Measurements from ENCODE around the gene SCUBE1. TPM values are rescaled to one million over a fixed set of nuclear protein-coding genes. Genes with fewer than 3 reads are reported as not detected.
"Not testable (repeated sequence)": the region's sequence is repeated elsewhere in the genome, so short reads cannot be mapped to it uniquely, and the experiment has no call there.

Gene SCUBE1
- total and polyA plus RNA-seq, 2 experiments from 2014 or later: 2.1 to 2.2 TPM

- no peak for TF ChIP-seq EZH2 (IDR thresholded peaks at IDR 0.05; ENCODE audit: borderline replicate concordance)
- TF ChIP-seq EZH2phosphoT487 (IDR thresholded peaks at IDR 0.05; ENCODE audit: low read depth, severe bottlenecking, unreplicated experiment): no peak
- TF ChIP-seq CTCF (IDR thresholded peaks at IDR 0.05; ENCODE audit: poor library complexity): no peak
- Histone ChIP-seq H3K9me2 (replicated peaks; ENCODE audit: insufficient read depth) (no peaks in the 10 kb centered on the region), H3K9me3 (ENCODE audit: low read depth) (no peaks in the 10 kb centered on the region), H3K4me2 (no peak overlapping the region), H3K27me3 (peaks cover 15% of the 10 kb centered on the region), H4K20me1 (ENCODE audit: insufficient read depth, poor library complexity, severe bottlenecking) (no peaks in the 10 kb centered on the region), H2AFZ (no peak overlapping the region), H3K4me3 (no peak overlapping the region), H3K36me3 (replicated peaks; ENCODE audit: insufficient read depth, low read depth) (no peaks in the 10 kb centered on the region), H3K27ac (no peak overlapping the region), H3K4me1 (ENCODE audit: insufficient read depth) (no peaks in the 10 kb centered on the region), H3K79me2 (no peaks in the 10 kb centered on the region)
- DNase-seq (ENCODE audit: low spot score): no peak
- WGBS (ENCODE audit: low lambda C conversion rate, missing lambda C conversion rate): 86% methylated on average over 25 of the region's 27 CpGs
Observed at GRCh38 chr22:43363315-43364168, 20.4 kb upstream of the SCUBE1 start.

- no peaks in the 10 kb centered on the region for H3K4me1 ChIP-seq (ENCODE audit: insufficient read depth)
- no peaks in the 10 kb centered on the region for H4K20me1 ChIP-seq (ENCODE audit: insufficient read depth, poor library complexity, severe bottlenecking)
- DNase-seq (ENCODE audit: low spot score): no peak
- H3K27ac ChIP-seq: no peak overlapping the region
- 92% methylated on average over 9 of the region's 9 CpGs for WGBS (ENCODE audit: low lambda C conversion rate, missing lambda C conversion rate)
- H3K9me3 ChIP-seq (ENCODE audit: low read depth): no peaks in the 10 kb centered on the region
- no peaks in the 10 kb centered on the region for H3K36me3 ChIP-seq (replicated peaks; ENCODE audit: insufficient read depth, low read depth)
- H2AFZ ChIP-seq: no peak overlapping the region
- no peaks in the 10 kb centered on the region for H3K79me2 ChIP-seq
- no peaks in the 10 kb centered on the region for H3K27me3 ChIP-seq
- no peak overlapping the region for H3K4me2 ChIP-seq
- no peak for TF ChIP-seq EZH2phosphoT487 (IDR thresholded peaks at IDR 0.05; ENCODE audit: low read depth, severe bottlenecking, unreplicated experiment)
- no peak for TF ChIP-seq CTCF (IDR thresholded peaks at IDR 0.05; ENCODE audit: poor library complexity)
- no peak for TF ChIP-seq EZH2 (IDR thresholded peaks at IDR 0.05; ENCODE audit: borderline replicate concordance)
- no peak overlapping the region for H3K4me3 ChIP-seq
- H3K9me2 ChIP-seq (replicated peaks; ENCODE audit: insufficient read depth): no peaks in the 10 kb centered on the region
Observed at GRCh38 chr22:43360576-43360975, 17.4 kb upstream of the SCUBE1 start.

GRCh38 chr22:43356881-43357280, 13.7 kb upstream of the SCUBE1 start:
- no peak overlapping the region for H2AFZ ChIP-seq
- no peaks in the 10 kb centered on the region for H3K79me2 ChIP-seq
- no peaks in the 10 kb centered on the region for H3K9me3 ChIP-seq (ENCODE audit: low read depth)
- no peaks in the 10 kb centered on the region for H3K36me3 ChIP-seq (replicated peaks; ENCODE audit: insufficient read depth, low read depth)
- H3K9me2 ChIP-seq (replicated peaks; ENCODE audit: insufficient read depth): no peaks in the 10 kb centered on the region
- no peak overlapping the region for H3K27ac ChIP-seq
- no peaks in the 10 kb centered on the region for H3K27me3 ChIP-seq
- no peak overlapping the region for H3K4me2 ChIP-seq
- no peak for DNase-seq (ENCODE audit: low spot score)
- WGBS (ENCODE audit: low lambda C conversion rate, missing lambda C conversion rate): 70% methylated on average over 11 of the region's 11 CpGs
- H3K4me1 ChIP-seq (ENCODE audit: insufficient read depth): no peaks in the 10 kb centered on the region
- H3K4me3 ChIP-seq: no peak overlapping the region
- no peak for TF ChIP-seq CTCF (IDR thresholded peaks at IDR 0.05; ENCODE audit: poor library complexity)
- no peak for TF ChIP-seq EZH2 (IDR thresholded peaks at IDR 0.05; ENCODE audit: borderline replicate concordance)
- no peak for TF ChIP-seq EZH2phosphoT487 (IDR thresholded peaks at IDR 0.05; ENCODE audit: low read depth, severe bottlenecking, unreplicated experiment)
- no peaks in the 10 kb centered on the region for H4K20me1 ChIP-seq (ENCODE audit: insufficient read depth, poor library complexity, severe bottlenecking)

- not testable (repeated sequence) for H3K27me3 ChIP-seq; H3K27ac ChIP-seq; H3K4me2 ChIP-seq; H3K9me2 ChIP-seq (replicated peaks; ENCODE audit: insufficient read depth); H4K20me1 ChIP-seq (ENCODE audit: insufficient read depth, poor library complexity, severe bottlenecking); H3K4me1 ChIP-seq (ENCODE audit: insufficient read depth); DNase-seq (ENCODE audit: low spot score); H2AFZ ChIP-seq; H3K9me3 ChIP-seq (ENCODE audit: low read depth); H3K79me2 ChIP-seq; H3K36me3 ChIP-seq (replicated peaks; ENCODE audit: insufficient read depth, low read depth); H3K4me3 ChIP-seq
- 98% methylated on average over 10 of the region's 10 CpGs for WGBS (ENCODE audit: low lambda C conversion rate, missing lambda C conversion rate)
Observed at GRCh38 chr22:43355688-43356087, 12.5 kb upstream of the SCUBE1 start.
